GM12875 (cell line): ENCODE measurements around the gene MAGI2.

Experiments
- H3K4me3 ChIP-seq: one replicate; pipeline ENCODE4 v1.5.1; 2011; ENCODE audit warnings: low read depth, low read length, control low read depth
- TF ChIP-seq, protein P1 (sequence below): IDR thresholded peaks from 2 replicates; pipeline ENCODE4 v1.5.1; 2011; ENCODE audit warnings: low read depth, mild to moderate bottlenecking, control low read depth, inconsistent platforms, low read length, moderate library complexity, borderline replicate concordance; ENCODE audit not compliant: insufficient read depth

Gene MAGI2

DNA sequence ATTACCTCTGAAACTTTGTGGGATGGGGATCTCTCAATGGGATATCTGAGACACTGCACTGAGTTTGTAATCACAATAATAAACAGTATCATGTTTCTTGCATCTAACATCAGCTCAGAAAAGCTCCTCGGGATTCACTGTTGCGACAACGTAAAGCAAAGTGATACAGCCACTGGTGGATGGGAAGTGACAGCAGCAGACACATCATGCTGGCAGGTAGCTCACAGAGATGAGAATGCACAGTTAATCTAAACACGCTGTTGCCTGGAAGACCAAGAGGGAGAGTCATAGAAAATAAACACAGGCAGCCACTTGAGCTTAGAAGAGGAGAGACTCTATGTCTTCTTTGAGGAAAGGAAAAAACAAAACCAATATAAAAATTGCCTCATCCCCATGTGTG is 513.8 kb downstream of the MAGI2 start:
- H3K4me3 ChIP-seq = no peak overlapping the region
- TF ChIP-seq, protein P1, sequence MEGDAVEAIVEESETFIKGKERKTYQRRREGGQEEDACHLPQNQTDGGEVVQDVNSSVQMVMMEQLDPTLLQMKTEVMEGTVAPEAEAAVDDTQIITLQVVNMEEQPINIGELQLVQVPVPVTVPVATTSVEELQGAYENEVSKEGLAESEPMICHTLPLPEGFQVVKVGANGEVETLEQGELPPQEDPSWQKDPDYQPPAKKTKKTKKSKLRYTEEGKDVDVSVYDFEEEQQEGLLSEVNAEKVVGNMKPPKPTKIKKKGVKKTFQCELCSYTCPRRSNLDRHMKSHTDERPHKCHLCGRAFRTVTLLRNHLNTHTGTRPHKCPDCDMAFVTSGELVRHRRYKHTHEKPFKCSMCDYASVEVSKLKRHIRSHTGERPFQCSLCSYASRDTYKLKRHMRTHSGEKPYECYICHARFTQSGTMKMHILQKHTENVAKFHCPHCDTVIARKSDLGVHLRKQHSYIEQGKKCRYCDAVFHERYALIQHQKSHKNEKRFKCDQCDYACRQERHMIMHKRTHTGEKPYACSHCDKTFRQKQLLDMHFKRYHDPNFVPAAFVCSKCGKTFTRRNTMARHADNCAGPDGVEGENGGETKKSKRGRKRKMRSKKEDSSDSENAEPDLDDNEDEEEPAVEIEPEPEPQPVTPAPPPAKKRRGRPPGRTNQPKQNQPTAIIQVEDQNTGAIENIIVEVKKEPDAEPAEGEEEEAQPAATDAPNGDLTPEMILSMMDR = no peak

DNA sequence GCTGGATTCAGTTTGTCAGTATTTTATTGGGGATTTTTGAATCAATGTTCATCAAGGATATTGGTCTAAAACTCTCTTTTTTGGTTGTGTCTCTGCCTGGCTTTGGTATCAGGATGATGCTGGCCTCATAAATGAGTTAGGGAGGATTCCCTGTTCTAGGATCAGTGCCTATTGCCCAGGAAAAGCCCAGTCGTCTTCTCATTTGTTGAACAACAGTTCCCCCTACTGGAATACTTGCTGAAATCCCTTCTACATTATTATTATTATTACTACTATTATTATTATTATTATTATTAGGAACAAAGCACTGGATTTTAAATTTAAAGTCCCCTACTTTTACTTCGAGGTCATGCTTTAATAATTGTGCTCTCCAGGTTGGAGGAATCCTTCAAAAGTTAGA is 528.9 kb downstream of the MAGI2 start:
- H3K4me3 ChIP-seq = no peak overlapping the region
- TF ChIP-seq, protein P1 = no peak

GRCh38 chr7:78912781-78913180 is 540.7 kb downstream of the MAGI2 start:
- TF ChIP-seq, protein P1 = no peak
- H3K4me3 ChIP-seq = no peak overlapping the region

- TF ChIP-seq, protein P1 = no peak
- H3K4me3 ChIP-seq = no peak overlapping the region
Observed at GRCh38 chr7:78906735-78907134, 546.7 kb downstream of the MAGI2 start.

DNA sequence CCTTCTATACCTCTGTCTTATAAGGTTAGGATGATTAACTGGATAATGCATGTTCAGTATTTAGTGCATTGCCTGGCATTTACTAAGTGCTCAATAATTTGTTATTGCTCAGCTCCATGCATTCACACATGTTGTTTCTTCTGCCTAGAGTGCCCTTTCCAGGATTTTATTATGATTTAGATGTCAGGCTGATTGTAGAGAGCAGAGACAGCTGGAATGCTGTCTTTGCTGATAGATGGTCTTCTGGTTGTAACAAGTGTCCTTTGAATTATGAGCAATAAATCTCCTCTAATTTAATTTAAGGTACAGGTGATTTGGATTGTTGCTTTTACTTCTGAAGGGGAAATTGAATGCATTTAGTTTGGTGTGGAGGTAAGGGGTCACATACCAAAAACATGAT is 548.0 kb downstream of the MAGI2 start:
- TF ChIP-seq, protein P1 = no peak

DNA sequence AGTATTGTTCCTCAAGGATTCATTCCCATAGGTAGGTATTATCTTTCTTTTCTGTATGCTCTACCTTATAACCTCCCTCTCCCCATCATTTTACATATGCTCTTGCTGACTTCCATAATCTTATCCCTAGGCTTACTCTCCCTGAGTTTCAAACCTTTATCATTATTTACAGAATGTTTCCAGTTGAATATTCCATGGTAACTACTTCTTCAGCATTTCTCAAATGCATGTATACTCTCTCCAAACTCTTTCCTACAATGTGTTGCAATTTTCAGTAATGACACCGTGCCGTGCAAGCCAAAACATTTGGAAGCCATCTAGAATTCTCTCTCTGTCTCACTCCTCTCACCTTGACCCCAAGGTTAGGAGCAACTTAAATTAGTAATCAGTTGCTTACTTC is 548.5 kb downstream of the MAGI2 start:
- H3K4me3 ChIP-seq = no peak overlapping the region
- TF ChIP-seq, protein P1 = no peak

More for the DNA sequence above, 548.0 kb downstream of the MAGI2 start:
- no peak overlapping the region for H3K4me3 ChIP-seq

DNA sequence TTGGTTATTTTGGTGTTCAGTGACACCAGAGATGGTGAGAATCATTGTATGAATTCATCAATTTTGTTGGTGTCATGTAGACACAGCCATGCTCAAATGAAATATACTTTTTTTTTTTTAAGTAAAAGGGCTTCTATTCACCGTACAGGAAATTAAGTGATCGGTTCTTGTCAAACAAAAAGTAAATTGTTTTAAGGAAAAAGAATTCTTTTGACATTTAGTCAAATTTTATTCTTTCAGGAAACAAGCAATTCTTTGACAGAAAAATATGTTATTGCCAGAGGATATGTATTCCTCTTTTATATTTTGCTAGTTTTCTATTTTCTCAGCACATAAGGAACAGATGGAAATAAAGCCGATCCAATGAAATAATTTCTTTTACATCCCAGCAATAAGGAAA is 551.9 kb downstream of the MAGI2 start:
- TF ChIP-seq, protein P1 = no peak

More for the DNA sequence above, 551.9 kb downstream of the MAGI2 start:
- no peak overlapping the region for H3K4me3 ChIP-seq
